Activated T-cell treated with anti-CD3 and anti-CD28 coated beads for 4 hours (primary cell): ENCODE data around the gene VPS37D.

Experiments used
- DNase-seq: peaks from one replicate; pipeline ENCODE4 v3.0.0-alpha.2; 2020

VPS37D gene

GRCh38 chr7:73681031-73681430 is 13.4 kb downstream of the VPS37D start:
- DNase-seq: no peak

- DNase-seq: no peak
Measured at GRCh38 chr7:73682745-73683055, 15.1 kb downstream of the VPS37D start.

- DNase-seq: peak; percentile 98
Measured at GRCh38 chr7:73683056-73683787, 15.6 kb downstream of the VPS37D start, which contains the start of the genes BUD23 and DNAJC30. BUD23 (plus strand) TSS chr7:73683597; CDS start chr7:73683626, 29 bp downstream. DNAJC30 (minus strand) TSS chr7:73683453; CDS start chr7:73683423, 30 bp downstream.

- DNase-seq: no peak
Measured at GRCh38 chr7:73683788-73684693, 16.4 kb downstream of the VPS37D start.

GRCh38 chr7:73685311-73685710 is 17.7 kb downstream of the VPS37D start:
- no peak for DNase-seq

GRCh38 chr7:73688288-73688687 is 20.7 kb downstream of the VPS37D start:
- DNase-seq: no peak

- no peak for DNase-seq
Measured at GRCh38 chr7:73690646-73691045, 23.0 kb downstream of the VPS37D start.

GRCh38 chr7:73696372-73696771 is 28.7 kb downstream of the VPS37D start:
- no peak for DNase-seq

GRCh38 chr7:73698410-73698809 is 30.8 kb downstream of the VPS37D start:
- DNase-seq: no peak

- no peak for DNase-seq
Measured at GRCh38 chr7:73699370-73700068, 31.9 kb downstream of the VPS37D start.

GRCh38 chr7:73700069-73700423 is 32.4 kb downstream of the VPS37D start:
- DNase-seq: no peak

- no peak for DNase-seq
Measured at GRCh38 chr7:73700581-73701134, 33.0 kb downstream of the VPS37D start.

- no peak for DNase-seq
Measured at GRCh38 chr7:73701357-73701995, 33.8 kb downstream of the VPS37D start.

GRCh38 chr7:73702226-73702625 is 34.6 kb downstream of the VPS37D start:
- DNase-seq: no peak

- no peak for DNase-seq
Measured at GRCh38 chr7:73702665-73703064, 35.0 kb downstream of the VPS37D start.

GRCh38 chr7:73703225-73703624 is 35.6 kb downstream of the VPS37D start:
- no peak for DNase-seq

GRCh38 chr7:73703757-73704639 is 36.4 kb downstream of the VPS37D start:
- DNase-seq: no peak

- DNase-seq: no peak
Measured at GRCh38 chr7:73704640-73705550, 37.3 kb downstream of the VPS37D start.

- no peak for DNase-seq
Measured at GRCh38 chr7:73705551-73705920, 37.9 kb downstream of the VPS37D start.
